ENCODE results near the gene CCDC86.

The CCDC86 gene

DNA sequence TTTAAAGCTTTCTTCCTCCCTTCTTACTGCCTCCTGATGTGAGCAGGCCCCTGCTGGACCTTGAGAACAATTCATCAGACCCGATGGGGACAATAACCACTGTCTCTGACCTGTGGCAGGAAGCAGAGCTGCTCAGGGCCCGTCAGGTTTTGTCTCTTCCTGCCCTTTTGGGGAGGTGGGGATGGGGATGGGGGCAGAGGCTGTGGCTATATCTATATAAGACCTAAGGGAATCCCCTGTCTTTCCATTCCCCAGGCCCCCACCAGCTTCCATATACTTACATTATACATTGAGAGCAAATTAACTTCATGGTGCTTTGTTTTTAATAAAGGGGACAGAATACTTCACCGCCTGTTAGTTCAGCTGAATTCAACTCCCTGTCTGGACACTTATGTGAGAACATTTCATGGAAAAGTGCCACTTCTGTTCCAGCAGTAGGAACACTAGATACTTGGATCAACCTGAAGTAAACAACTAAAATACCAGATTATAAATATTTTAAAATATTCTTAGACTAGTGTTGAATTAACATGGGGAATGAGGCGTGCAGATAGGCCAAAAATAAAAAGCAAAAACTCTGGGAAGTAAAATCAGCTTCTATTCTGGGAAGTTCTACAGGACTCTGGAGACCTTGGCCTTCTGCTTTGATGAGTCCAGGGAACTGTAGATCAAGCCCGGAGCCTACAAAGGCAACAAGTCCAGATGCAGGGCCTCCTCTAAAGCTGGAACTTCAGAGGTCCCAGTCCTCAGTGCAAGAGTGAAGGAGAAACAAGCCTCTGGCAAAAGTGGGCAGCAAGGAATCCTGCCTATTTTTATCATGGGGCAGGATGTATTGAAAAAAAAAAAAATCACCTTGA, 36.6 kb downstream of the CCDC86 start:
- H3K4me1 ChIP-seq (ENCODE audit: control insufficient read depth, insufficient read depth, low read depth, low read length): peaks cover 5% of the 10 kb centered on the region
- DNase-seq: no peak
- no peaks in the 10 kb centered on the region for H3K79me1 ChIP-seq (replicated peaks; ENCODE audit: low read length, poor library complexity, severe bottlenecking)
- no peak overlapping the region for H2BK12ac ChIP-seq (ENCODE audit: low read length in 2 of 2)
- WGBS: over 99% methylated on average over 4 of the region's 5 CpGs
- H2BK5ac ChIP-seq (ENCODE audit: low read depth, low read length, poor library complexity, severe bottlenecking): no peak overlapping the region
- H3K27ac ChIP-seq (ENCODE audit: low read length, poor library complexity, severe bottlenecking): no peak overlapping the region
- no peak overlapping the region for H3K4ac ChIP-seq (ENCODE audit: low read depth in 1 of 2, low read length in 2 of 2)
- no peaks in the 10 kb centered on the region for H3K9me3 ChIP-seq (ENCODE audit: control insufficient read depth, low read length)
- no peak overlapping the region for H4K91ac ChIP-seq (ENCODE audit: low read length)
- H3K14ac ChIP-seq (ENCODE audit: low read length in 2 of 2): no peak overlapping the region
- no peak overlapping the region for H2AK5ac ChIP-seq (ENCODE audit: low read length, severe bottlenecking)
- no peaks in the 10 kb centered on the region for H3K27me3 ChIP-seq (ENCODE audit: control insufficient read depth in 1 of 2, insufficient read depth in 1 of 2, low read length in 2 of 2)
- no peak overlapping the region for H2BK120ac ChIP-seq (ENCODE audit: low read depth, low read length)
- no peak overlapping the region for H2AFZ ChIP-seq (ENCODE audit: low read depth, low read length)
- H2BK15ac ChIP-seq (ENCODE audit: low read depth, poor library complexity, severe bottlenecking): no peak overlapping the region
- peaks cover 8 to 15% of the 10 kb centered on the region in 2 experiments for H3K36me3 ChIP-seq (ENCODE audit: control insufficient read depth in 1 of 2, insufficient read depth in 2 of 2, low read depth in 1 of 2, low read length in 2 of 2)
- H3K4me3 ChIP-seq (ENCODE audit: insufficient read depth in 1 of 2, low read depth in 1 of 2, low read length in 2 of 2): no peak overlapping the region
- H4K8ac ChIP-seq (ENCODE audit: low read length): no peak overlapping the region
- no peak overlapping the region for H3K4me2 ChIP-seq (ENCODE audit: low read length, poor library complexity, severe bottlenecking)
- no peak overlapping the region for H3K23ac ChIP-seq (ENCODE audit: low read length in 2 of 2)
- H3K18ac ChIP-seq (ENCODE audit: low read depth in 1 of 2, low read length in 2 of 2): no peak overlapping the region
- no peak overlapping the region for H3K9ac ChIP-seq (ENCODE audit: low read length)

DNA sequence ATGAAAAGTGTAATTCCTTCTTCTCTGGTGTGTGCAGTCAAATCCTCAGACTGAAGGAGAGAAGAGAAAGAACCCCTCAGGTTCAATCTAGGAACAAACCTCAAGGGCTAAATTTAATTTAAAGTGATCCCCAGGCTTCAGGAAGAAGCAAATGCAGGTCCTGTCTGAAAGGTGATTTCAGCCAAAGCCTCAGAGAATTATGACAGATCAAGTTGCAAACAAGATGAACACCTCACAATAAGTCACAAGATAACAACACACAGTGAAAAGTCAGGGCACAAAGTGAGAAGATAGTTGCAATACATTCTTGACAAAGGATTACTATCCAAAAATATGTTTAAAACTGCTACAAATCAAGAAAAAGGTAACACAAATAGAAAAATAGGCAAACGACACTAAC, 37.2 kb downstream of the CCDC86 start:
- peaks cover 8 to 15% of the 10 kb centered on the region in 2 experiments for H3K36me3 ChIP-seq (ENCODE audit: control insufficient read depth in 1 of 2, insufficient read depth in 2 of 2, low read depth in 1 of 2, low read length in 2 of 2)
- no peaks in the 10 kb centered on the region for H3K9me3 ChIP-seq (ENCODE audit: control insufficient read depth, low read length)
- peaks cover 2% of the 10 kb centered on the region for H3K4me1 ChIP-seq (ENCODE audit: control insufficient read depth, insufficient read depth, low read depth, low read length)
- H3K4me2 ChIP-seq (ENCODE audit: low read length, poor library complexity, severe bottlenecking): no peak overlapping the region
- no peak overlapping the region for H3K27ac ChIP-seq (ENCODE audit: low read length, poor library complexity, severe bottlenecking)
- H2BK15ac ChIP-seq (ENCODE audit: low read depth, poor library complexity, severe bottlenecking): no peak overlapping the region
- H3K23ac ChIP-seq (ENCODE audit: low read length in 2 of 2): no peak overlapping the region
- no peak overlapping the region for H2AK5ac ChIP-seq (ENCODE audit: low read length, severe bottlenecking)
- H3K9ac ChIP-seq (ENCODE audit: low read length): peak overlapping the region; percentile 21
- no peak overlapping the region for H2BK12ac ChIP-seq (ENCODE audit: low read length in 2 of 2)
- H3K27me3 ChIP-seq (ENCODE audit: control insufficient read depth in 1 of 2, insufficient read depth in 1 of 2, low read length in 2 of 2): no peaks in the 10 kb centered on the region
- no CpG with 5 or more reads among the region's 1 CpG for WGBS
- H3K18ac ChIP-seq (ENCODE audit: low read depth in 1 of 2, low read length in 2 of 2): no peak overlapping the region
- no peak overlapping the region for H3K4ac ChIP-seq (ENCODE audit: low read depth in 1 of 2, low read length in 2 of 2)
- no peak overlapping the region for H2BK5ac ChIP-seq (ENCODE audit: low read depth, low read length, poor library complexity, severe bottlenecking)
- H4K91ac ChIP-seq (ENCODE audit: low read length): no peak overlapping the region
- no peak for DNase-seq
- H2AFZ ChIP-seq (ENCODE audit: low read depth, low read length): no peak overlapping the region
- no peak overlapping the region for H2BK120ac ChIP-seq (ENCODE audit: low read depth, low read length)
- no peaks in the 10 kb centered on the region for H3K79me1 ChIP-seq (replicated peaks; ENCODE audit: low read length, poor library complexity, severe bottlenecking)
- no peak overlapping the region for H3K4me3 ChIP-seq (ENCODE audit: insufficient read depth in 1 of 2, low read depth in 1 of 2, low read length in 2 of 2)
- no peak overlapping the region for H4K8ac ChIP-seq (ENCODE audit: low read length)
- H3K14ac ChIP-seq (ENCODE audit: low read length in 2 of 2): no peak overlapping the region

DNA sequence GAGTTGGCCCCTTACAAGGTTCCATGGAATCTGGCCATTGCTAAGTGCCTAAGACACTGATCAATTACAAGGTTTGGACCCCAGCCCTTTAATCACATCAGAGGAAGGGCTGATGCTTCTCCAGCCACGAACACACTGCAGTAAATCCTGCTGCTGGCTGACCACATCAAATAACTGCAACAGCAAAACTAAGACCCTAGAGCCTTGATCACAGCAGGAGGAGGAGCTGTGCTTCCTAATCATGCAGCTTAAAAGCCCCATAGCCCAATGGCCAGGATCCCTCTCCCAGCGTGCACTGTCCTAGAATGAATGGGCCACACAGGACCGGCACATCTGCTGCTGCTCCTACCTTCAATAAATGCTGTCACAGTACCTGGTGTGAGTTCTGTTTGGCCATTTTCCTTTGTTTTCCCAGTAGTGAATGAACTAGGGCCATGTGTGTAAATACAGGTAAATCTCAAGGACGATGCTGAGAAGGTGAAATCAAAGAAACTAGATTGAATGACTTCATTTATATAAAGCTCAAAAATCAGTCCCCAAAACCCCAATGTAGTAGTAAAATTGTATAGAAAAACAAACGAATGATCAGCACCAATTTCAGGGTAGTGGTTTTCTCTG, 38.2 kb downstream of the CCDC86 start:
- H3K9me3 ChIP-seq (ENCODE audit: control insufficient read depth, low read length): no peaks in the 10 kb centered on the region
- no peak overlapping the region for H3K18ac ChIP-seq (ENCODE audit: low read depth in 1 of 2, low read length in 2 of 2)
- H4K8ac ChIP-seq (ENCODE audit: low read length): no peak overlapping the region
- no peaks in the 10 kb centered on the region for H3K27me3 ChIP-seq (ENCODE audit: control insufficient read depth in 1 of 2, insufficient read depth in 1 of 2, low read length in 2 of 2)
- H2AFZ ChIP-seq (ENCODE audit: low read depth, low read length): no peak overlapping the region
- H3K23ac ChIP-seq (ENCODE audit: low read length in 2 of 2): no peak overlapping the region
- no peak for DNase-seq
- no peak overlapping the region for H2AK5ac ChIP-seq (ENCODE audit: low read length, severe bottlenecking)
- no peak overlapping the region for H3K27ac ChIP-seq (ENCODE audit: low read length, poor library complexity, severe bottlenecking)
- no peak overlapping the region for H4K91ac ChIP-seq (ENCODE audit: low read length)
- peaks cover 6 to 15% of the 10 kb centered on the region in 2 experiments for H3K36me3 ChIP-seq (ENCODE audit: control insufficient read depth in 1 of 2, insufficient read depth in 2 of 2, low read depth in 1 of 2, low read length in 2 of 2)
- H3K4me2 ChIP-seq (ENCODE audit: low read length, poor library complexity, severe bottlenecking): no peak overlapping the region
- no peaks in the 10 kb centered on the region for H3K4me1 ChIP-seq (ENCODE audit: control insufficient read depth, insufficient read depth, low read depth, low read length)
- no peak overlapping the region for H3K4ac ChIP-seq (ENCODE audit: low read depth in 1 of 2, low read length in 2 of 2)
- H2BK120ac ChIP-seq (ENCODE audit: low read depth, low read length): no peak overlapping the region
- 97% methylated on average over 4 of the region's 5 CpGs for WGBS
- no peaks in the 10 kb centered on the region for H3K79me1 ChIP-seq (replicated peaks; ENCODE audit: low read length, poor library complexity, severe bottlenecking)
- H2BK5ac ChIP-seq (ENCODE audit: low read depth, low read length, poor library complexity, severe bottlenecking): no peak overlapping the region
- H2BK12ac ChIP-seq (ENCODE audit: low read length in 2 of 2): no peak overlapping the region
- H3K4me3 ChIP-seq (ENCODE audit: insufficient read depth in 1 of 2, low read depth in 1 of 2, low read length in 2 of 2): no peak overlapping the region
- H2BK15ac ChIP-seq (ENCODE audit: low read depth, poor library complexity, severe bottlenecking): no peak overlapping the region
- no peak overlapping the region for H3K9ac ChIP-seq (ENCODE audit: low read length)
- H3K14ac ChIP-seq (ENCODE audit: low read length in 2 of 2): no peak overlapping the region

DNA sequence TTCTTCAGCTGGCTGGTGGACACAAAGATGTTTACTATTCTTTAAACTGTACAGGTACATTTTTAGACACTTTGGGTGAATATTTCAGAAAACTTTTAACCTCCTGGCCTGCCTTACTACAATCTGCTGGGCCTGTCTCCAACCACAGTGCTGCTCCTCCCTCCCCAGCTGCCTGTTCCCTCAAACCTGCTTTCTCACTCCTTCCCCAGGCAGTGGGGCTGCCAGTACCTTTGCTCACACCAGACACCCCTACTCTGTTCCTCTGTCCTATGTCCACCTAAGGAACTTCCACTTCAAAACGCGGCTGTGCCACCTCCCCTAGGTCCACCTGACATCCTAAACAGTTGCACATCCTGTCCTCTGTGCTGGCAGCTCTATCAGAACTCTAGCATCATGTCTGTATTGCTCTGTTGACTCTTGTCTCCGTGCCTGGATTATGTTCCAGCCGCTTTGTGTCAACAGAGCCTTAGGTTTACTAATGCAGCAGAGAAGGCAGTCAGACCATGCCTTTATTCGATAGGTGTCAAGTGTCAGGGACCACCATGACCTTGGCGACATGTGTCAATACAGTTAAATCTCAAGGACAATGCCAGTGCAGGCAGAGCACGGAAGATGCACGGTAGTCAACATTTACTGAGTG, 38.9 kb downstream of the CCDC86 start:
- no peak overlapping the region for H3K4ac ChIP-seq (ENCODE audit: low read depth in 1 of 2, low read length in 2 of 2)
- H3K18ac ChIP-seq (ENCODE audit: low read depth in 1 of 2, low read length in 2 of 2): no peak overlapping the region
- H3K23ac ChIP-seq (ENCODE audit: low read length in 2 of 2): no peak overlapping the region
- no peak for DNase-seq
- no peak overlapping the region for H3K4me2 ChIP-seq (ENCODE audit: low read length, poor library complexity, severe bottlenecking)
- no peak overlapping the region for H3K4me3 ChIP-seq (ENCODE audit: insufficient read depth in 1 of 2, low read depth in 1 of 2, low read length in 2 of 2)
- no peak overlapping the region for H3K14ac ChIP-seq (ENCODE audit: low read length in 2 of 2)
- H2BK12ac ChIP-seq (ENCODE audit: low read length in 2 of 2): no peak overlapping the region
- H2BK15ac ChIP-seq (ENCODE audit: low read depth, poor library complexity, severe bottlenecking): no peak overlapping the region
- H3K36me3 ChIP-seq (ENCODE audit: control insufficient read depth in 1 of 2, insufficient read depth in 2 of 2, low read depth in 1 of 2, low read length in 2 of 2): peaks cover 3 to 15% of the 10 kb centered on the region in 2 experiments
- no peak overlapping the region for H4K91ac ChIP-seq (ENCODE audit: low read length)
- no peak overlapping the region for H3K27ac ChIP-seq (ENCODE audit: low read length, poor library complexity, severe bottlenecking)
- no peak overlapping the region for H3K9ac ChIP-seq (ENCODE audit: low read length)
- no peak overlapping the region for H4K8ac ChIP-seq (ENCODE audit: low read length)
- no peak overlapping the region for H2AFZ ChIP-seq (ENCODE audit: low read depth, low read length)
- H2AK5ac ChIP-seq (ENCODE audit: low read length, severe bottlenecking): no peak overlapping the region
- H2BK120ac ChIP-seq (ENCODE audit: low read depth, low read length): no peak overlapping the region
- H2BK5ac ChIP-seq (ENCODE audit: low read depth, low read length, poor library complexity, severe bottlenecking): no peak overlapping the region
- H3K79me1 ChIP-seq (replicated peaks; ENCODE audit: low read length, poor library complexity, severe bottlenecking): no peaks in the 10 kb centered on the region
- H3K9me3 ChIP-seq (ENCODE audit: control insufficient read depth, low read length): no peaks in the 10 kb centered on the region
- H3K4me1 ChIP-seq (ENCODE audit: control insufficient read depth, insufficient read depth, low read depth, low read length): no peaks in the 10 kb centered on the region
- WGBS: 97% methylated on average over 8 of the region's 8 CpGs
- no peaks in the 10 kb centered on the region for H3K27me3 ChIP-seq (ENCODE audit: control insufficient read depth in 1 of 2, insufficient read depth in 1 of 2, low read length in 2 of 2)

Measured in mesenchymal stem cell (in vitro differentiated cells and primary cell).